HT-29 (cell line): Measurements from ENCODE around the gene LHFPL3. TPM values are rescaled to one million over a fixed set of nuclear protein-coding genes. Genes with fewer than 3 reads are reported as not detected.
"Not testable (repeated sequence)": the region's sequence is repeated elsewhere in the genome, so short reads cannot be mapped to it uniquely, and the experiment has no call there.

ENCODE experiments used
- DNase-seq: peaks from one replicate; pipeline ENCODE4 v3.0.0-alpha.2; 2015; ENCODE audit warnings: low spot score
- total RNA-seq: library from RNA; depleted of rRNA; stranded (reverse); fragments of >200 nt; shearing (Covaris generic); gene quantifications from 2 replicates; pipeline ENCODE4 v1.2.3, GENCODE V29; 2014

Gene LHFPL3
- total RNA-seq, 1 experiment from 2014 or later, result not detected

DNA sequence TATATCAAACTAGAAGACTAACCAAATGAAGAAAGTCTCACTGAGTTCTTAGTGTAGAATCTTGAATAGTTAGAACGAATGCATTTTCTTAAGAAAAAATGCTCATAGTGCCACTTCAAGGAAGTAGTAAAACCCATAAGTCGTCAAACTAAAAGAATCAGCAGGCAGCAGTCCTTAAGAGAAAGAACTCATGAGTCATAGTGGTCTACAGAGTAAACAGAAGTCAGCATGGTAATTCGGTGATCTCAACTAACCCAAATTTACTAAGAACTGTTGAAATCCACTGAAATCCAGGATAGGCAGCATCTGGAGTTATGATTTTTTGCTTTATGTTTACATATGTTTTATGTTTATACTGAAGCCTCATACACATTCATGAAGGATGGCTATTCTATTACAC is 256.2 kb downstream of the LHFPL3 start:
- DNase-seq, result no peak

GRCh38 chr7:104595591-104595990 is 267.2 kb downstream of the LHFPL3 start:
- DNase-seq, result not testable (repeated sequence)

- no peak for DNase-seq
Observed at GRCh38 chr7:104603957-104604356, 275.6 kb downstream of the LHFPL3 start.

DNA sequence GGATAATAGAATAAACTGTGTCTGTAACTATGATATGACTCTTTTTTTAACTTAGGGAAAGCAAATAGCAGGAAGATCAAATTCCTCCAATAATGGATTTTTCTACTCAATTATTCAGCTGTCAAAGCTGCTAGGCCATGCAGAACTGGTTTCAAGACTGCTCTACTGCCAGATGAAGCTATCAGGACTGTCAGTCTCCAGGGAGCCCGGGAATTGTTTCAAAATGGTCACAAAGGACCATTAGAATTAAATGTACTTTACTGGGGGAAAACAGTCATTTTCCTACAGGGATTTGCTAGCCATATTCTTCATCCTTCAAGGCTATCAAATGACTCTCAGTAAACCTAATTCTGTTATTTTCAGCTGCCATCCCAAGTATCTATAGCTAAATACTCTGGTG is 276.3 kb downstream of the LHFPL3 start:
- no peak for DNase-seq

DNA sequence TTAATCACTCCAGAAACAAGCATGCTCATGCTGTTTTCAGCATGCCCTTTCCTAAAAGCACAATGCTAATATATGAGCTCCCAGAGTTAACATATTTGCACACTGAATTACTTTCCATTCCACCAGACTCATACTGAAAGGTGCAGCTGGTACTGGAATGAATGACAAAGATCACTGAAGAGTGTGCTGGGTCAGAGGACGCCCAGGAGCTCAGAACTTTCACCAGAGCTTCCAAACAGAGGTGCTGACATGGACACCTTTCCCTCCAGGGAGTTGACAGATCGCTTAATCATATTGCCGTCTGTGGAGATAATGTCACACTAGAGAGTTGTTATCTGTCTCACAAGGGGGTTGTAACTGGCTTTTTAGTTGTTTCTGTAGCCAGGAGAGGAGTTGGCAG is 292.9 kb downstream of the LHFPL3 start:
- DNase-seq, result no peak

DNA sequence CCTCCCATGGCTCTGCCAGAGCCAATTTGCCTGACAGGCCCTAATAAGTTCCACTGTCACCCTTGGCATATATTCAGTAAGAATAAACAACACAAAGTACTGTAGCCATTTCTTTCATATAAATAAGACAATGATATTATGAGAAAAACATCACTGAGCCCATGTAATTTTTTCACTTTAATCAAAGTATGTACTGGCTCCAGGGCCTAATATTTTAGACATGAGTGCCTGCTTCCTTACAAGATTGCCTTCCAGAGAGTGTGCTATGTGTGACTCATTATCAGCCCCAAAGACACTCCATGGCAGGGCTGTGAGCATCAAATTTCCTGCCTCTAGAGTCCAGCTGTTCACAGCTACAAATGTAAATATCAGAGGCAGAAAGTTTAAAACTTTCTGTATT is 297.6 kb downstream of the LHFPL3 start:
- no peak for DNase-seq

GRCh38 chr7:104627516-104627915 is 299.1 kb downstream of the LHFPL3 start:
- DNase-seq, result peak; percentile 60

GRCh38 chr7:104628017-104628416 is 299.6 kb downstream of the LHFPL3 start:
- DNase-seq, result no peak

DNA sequence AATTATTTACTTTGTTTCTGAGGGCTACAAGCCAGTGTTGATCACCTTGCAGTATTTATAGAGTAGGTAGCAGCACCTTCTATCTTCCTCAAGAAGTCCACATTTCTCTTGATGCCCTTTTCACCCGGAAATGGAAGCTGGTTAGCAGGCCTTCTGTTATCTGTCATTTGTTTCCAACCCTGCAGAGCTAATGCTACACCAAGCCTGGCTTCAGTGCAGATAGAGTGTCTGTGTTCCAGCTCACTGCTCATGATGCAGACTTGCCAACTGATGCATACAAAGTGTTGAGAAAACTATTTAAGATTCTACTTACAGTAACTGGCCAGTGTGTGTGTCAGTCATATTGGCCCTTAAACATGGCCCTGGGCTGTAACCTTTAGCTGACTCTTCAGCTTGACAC is 301.0 kb downstream of the LHFPL3 start:
- DNase-seq, result no peak

DNA sequence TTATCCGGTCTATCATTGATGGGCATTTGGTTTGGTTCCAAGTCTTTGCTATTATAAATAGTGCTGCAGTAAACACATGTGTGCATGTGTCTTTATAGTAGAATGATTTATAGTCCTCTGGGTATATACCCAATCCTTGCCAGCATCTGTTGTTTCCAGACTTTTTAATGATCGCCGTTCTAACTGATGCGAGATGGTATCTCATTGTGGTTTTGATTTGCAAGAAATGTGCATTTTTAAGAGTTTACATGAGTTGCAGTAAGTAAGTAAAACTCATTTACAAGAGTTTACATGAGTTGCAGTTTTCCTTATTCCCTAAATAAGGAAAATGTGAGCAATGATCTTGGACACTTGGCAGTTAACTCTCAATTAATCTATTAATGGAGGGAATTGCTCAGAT is 312.1 kb downstream of the LHFPL3 start:
- DNase-seq, result no peak

GRCh38 chr7:104642560-104642959 is 314.2 kb downstream of the LHFPL3 start:
- no peak for DNase-seq

DNA sequence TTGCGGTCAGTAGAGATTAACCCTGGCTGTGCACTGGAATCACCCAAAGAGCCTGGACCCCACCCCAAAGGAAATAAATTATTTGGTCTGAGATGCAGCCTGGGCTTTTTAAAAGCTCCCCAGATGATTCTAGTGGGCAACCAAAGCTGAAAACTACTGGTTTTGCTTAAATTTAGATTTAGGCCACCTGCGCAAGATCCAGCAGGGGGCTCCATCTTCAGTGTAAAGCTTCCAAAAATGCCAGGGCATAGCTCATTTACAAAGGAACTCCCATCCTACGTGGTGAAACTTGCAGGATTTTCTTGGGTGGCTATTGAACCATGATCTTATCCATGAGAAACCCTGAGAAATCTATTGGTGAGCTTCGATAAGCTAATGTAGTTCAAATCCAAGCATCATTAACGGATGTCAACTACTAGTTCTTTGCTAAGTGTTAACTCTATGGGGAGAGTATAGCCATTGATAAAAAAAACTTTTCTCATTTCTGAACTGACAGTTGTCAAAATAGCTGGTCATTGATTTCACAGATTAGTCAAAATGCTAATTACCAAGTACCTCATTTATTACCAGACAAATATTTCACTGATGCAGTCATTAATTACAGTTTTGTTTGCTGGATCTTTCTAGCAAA is 315.3 kb downstream of the LHFPL3 start:
- DNase-seq, result peak; percentile 32

GRCh38 chr7:104650991-104651640 is 322.7 kb downstream of the LHFPL3 start:
- DNase-seq, result no peak

DNA sequence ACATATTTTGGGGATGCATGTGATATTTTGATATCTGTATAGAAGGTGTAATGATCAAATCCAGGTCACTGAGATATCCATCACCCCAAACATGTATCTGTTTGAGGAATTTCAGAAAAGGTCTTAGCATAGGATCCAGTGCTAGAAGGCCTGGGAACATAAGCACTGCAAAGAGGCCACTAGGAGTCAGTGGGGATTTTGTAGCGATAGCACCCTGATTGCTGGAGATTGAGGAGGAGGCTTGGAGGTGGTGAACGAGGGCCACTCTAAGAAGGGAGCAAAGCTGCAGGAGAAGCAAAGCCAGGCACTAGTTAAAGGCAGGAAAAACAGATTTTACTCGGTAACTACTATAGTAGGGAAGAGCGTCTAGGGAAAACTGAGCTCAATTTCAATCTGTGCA is 324.0 kb downstream of the LHFPL3 start:
- DNase-seq, result no peak

DNA sequence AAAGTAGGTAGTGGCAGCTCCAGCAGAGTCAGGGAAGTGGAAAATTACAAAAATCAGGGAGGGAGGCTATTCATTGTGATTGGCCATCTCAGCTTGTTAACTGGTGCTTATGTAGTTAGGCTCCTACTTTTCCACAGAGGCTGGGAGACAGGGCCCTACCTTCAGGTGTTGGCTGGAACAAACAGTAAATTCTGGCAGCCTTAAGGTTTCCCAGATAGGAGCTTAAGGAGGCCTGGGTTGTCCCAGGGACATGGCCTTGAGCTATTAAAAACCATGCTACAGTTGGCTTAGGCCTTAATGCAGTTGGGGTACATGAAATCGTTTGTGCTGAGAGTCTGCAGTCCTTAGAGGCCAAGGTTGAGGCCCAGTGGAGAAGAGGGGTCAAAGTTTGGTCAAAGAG is 324.5 kb downstream of the LHFPL3 start:
- no peak for DNase-seq

DNA sequence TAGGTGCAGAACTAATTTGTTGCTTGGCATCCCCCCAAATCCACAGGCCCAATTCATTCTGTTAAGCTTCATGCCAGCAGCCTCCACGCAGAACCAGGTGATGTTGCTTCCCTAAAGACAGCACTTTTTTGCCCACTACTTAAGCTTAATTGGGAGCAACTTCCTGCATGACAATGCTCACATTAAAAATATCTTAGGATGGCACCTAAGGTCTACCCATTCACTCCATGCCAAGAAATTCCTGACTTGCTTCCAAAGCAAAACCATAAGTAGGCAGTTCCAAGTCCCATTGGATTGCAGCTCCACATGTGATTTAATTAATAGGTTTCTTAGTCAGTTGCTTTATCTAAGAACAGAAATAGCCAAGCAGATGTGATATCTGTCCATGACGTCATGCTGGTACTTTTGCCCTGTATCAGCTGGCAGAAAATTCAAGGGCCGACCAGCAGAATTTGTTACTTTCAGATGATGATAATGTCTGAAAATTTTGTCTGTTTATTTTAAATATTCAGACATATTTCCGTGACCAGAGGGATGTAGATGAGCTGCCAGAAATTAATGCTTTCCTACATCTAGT is 325.5 kb downstream of the LHFPL3 start:
- no peak for DNase-seq

DNA sequence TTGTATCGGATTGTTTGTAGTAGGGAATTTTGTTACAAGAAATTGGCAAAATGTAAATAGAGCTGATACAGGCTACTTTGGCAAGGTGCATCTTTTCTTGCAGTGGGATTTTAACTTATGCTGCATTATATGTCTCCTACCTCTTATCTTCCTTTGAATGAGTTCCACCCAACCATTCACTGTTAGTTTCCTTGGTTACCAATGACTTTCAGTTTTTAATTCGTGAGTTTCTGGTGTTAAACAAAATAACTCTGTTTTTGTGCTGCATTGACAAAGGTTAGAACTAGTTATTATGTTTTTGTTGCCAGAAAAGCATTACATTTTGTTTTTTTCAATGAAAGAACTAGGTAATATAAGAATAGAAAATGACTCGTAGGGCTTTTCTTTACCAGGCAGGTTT is 327.2 kb downstream of the LHFPL3 start:
- DNase-seq, result no peak

- no peak for DNase-seq
Observed at GRCh38 chr7:104656467-104656866, 328.1 kb downstream of the LHFPL3 start.

DNA sequence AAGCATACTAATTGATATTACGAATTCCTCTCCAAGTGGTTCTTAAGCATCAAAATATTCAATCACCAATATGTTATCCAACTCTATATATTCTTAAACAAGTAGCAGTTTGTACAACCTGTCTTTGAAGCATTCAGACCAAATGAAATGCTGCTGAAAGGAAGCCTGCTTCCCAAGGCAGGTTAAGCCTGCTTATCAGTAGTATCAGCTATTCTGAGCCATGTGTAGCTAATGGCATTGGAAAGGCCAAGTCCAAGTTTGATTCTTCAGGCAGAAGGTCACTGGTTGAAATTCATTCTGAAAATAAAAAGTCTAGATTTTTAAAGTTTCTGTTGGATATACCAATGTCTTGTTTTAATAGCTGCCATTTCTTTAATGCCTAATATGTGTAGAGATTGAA is 328.7 kb downstream of the LHFPL3 start:
- no peak for DNase-seq

DNA sequence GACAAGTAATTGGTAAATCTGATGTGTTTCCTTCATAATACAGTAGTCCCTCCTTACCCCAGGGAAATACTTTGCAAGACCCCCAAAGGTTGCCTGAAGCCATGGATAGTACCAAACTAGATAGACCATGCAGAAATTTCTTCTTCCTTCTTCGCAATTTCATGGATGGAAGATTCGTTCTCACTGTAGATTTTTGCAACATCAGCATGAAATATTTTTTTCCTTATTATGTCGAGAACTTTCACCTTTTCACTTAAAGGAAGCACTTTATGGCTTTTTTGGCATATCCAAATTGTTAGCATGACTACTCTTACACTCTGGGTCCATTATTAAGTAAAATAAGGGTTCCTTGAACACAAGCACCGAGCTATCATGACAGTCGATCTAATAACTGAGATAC is 333.2 kb downstream of the LHFPL3 start:
- no peak for DNase-seq

DNA sequence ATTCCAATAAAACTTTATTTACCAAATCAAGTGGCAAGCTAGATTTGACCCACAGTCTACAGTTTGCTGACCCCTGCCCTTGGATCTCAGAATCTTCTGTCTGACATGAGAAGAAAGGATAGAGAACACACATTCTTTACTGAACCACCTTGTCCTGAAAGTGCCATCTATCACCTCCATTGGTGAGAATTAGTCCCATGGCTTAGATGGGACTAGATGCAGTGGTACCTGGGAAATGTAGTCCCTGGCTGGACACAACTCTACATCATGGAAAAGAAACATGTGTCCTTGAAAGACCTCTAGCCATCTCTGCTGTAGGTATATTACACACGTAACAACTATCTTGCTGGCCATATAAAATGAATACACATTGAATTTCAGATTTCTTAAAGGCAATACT is 336.2 kb downstream of the LHFPL3 start:
- peak; percentile 18 for DNase-seq

DNA sequence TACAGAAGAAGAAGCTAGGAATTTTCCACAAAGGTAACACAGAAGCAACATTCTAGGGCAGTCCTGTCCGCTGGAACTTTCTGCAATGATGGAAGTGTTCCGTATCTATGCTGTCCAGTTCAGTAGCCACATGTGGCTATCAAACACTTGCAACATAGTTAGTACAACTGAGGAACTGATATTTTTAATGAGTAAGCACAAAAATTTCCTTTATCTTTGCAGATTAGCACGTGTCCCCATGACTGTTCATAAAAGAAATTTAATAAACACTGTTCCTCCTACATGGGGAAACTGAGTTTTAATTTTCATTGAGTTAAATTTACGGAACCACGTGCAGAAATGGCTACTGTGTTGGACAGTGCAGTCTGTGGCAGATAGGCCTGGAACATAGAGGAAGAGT is 349.2 kb downstream of the LHFPL3 start:
- no peak for DNase-seq

GRCh38 chr7:104679085-104679484 is 350.7 kb downstream of the LHFPL3 start:
- DNase-seq, result no peak
